ENCODE results near the gene PHF21A.
"Not testable (repeated sequence)": the region's sequence is repeated elsewhere in the genome, so short reads cannot be mapped to it uniquely, and the experiment has no call there.

PHF21A gene

DNA sequence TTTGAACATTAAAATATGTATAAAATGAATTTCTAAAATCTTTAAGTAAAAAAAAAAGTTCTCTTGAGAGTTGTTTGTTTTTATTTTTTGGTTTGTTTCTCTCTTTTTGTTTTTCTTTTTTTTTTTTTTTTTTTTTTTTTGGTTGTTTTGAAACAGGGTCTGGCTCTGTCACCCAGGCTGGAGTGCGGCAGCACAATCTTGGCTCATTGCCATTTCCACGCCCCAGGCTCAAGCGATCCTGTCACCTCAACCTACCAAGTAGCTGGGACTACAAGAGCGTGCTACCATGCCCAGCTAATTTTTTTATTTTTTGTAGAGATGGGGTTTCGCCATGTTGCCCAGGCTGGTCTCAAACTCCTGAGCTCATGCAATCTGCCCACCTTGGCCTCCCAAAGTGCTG, 139.4 kb downstream of the PHF21A start:
- DNase-seq, result not testable (repeated sequence)

DNA sequence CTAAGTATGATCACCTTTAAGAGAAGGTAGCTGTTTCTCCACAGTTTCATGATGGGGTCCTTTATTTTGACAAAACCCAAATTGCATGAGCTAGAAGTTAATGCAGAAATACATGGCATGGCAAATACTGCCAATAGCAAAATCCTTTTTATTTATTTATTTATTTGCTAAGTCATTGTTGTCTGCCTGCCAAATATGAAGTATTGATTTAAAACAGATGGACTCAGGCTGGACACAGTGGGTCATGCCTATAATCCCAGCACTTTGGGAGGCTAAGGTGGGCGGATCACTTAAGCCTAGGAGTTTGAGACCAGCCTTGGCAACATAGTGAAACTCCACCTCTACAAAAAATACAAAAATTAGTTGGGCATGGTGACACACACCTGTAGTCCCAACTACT, 146.4 kb downstream of the PHF21A start:
- DNase-seq, result no peak

DNA sequence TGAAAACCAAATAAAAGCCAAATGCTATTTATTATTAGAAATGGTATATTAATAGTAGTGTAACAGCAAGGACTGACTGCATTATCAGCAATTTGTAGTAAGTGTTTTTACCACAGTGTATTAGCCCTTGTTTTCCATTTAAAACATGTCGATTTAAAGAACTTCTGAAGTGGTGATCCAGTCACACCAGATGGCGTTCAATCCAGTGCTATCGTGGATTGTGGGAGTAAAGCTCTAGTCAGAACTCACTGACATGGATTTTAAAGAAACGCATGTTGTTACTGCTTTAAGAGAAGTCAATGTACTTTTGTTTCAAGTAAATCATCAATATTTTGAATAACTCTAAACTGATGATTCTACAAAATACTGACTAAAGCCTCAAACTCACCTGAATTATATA, 147.7 kb downstream of the PHF21A start:
- no peak for DNase-seq

DNA sequence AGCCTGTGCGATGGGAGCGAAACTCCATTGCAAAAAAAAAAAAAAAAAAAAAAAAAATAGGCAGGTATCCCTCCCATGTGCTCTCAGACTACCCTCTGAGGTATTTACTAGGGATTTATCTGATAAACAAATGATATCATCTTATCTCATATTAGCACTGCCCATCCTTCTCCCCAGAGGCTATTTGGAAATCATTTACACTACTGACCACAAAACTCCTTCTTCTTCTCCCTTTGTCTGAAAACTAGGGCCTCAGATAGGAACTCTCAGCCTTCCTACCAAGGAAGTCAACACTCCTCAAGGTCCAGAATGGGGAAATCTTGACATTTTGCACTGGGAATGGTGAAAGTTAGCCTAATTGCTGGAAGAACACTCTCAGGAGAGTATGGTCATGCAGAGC, 152.4 kb downstream of the PHF21A start:
- DNase-seq, result no peak

DNA sequence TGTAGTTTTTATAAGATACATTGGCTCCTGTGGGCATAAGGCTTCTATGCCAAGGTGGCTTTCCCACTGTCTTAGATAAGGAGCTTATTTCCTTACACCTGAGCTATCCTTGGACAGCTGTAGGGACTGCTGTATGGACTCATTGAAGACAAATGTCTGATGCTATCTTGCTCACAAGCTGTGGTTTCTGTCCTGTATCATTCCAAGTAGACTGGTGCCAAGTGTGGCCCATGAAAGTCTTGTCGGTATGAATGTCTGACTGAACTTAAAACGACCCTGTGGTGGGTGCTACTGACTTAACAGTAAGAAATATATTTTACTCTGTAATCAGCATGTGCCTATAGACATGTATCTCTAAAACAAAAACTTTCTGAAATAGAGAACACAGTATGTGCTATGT, 153.7 kb downstream of the PHF21A start:
- no peak for DNase-seq

DNA sequence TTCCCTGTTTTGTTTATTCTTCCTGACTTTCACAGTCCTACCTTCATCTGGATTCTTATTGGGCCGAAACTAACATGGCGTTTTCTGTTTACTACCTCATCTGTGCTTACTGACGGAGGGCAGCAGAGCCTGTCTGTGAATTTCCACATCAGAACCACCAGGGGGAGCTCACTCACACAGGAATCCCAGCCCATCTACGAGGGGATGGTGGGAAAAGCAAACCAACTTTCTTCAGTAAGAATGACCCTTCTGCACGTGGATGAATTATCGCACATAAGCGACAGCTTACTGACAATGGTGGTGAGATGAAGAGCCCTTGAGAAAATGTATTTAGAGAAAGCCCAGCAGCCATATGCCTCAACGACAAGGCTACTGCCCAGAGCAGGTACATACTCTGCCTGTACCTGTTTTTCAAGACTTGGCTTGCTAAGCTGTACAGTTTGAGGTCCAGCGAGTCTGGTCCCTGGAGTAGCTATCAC, 156.3 kb downstream of the PHF21A start:
- peak; percentile 42 for DNase-seq

DNA sequence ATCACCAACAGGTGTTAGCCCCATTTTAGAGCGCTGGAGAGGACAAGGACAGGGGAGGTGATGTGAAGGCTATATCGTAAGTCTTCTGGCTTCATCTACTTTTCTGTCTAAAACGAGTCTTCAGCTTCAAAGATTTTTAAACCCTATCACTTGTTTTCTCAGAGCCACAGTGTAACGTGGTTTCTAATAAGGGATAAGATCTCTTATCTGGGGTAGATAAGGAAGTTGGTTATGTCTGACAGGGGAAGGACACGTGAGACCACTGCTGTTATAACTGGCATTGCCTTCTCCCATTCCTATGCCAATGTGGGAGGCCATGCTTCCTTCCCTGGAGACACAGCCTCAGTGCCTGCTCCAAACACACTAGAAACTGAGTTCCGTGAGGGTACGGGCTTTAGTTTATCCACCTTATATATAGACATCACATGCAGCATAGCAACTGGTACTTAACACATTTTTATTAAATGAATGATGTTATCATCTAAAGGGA, 159.5 kb downstream of the PHF21A start:
- no peak for DNase-seq

DNA sequence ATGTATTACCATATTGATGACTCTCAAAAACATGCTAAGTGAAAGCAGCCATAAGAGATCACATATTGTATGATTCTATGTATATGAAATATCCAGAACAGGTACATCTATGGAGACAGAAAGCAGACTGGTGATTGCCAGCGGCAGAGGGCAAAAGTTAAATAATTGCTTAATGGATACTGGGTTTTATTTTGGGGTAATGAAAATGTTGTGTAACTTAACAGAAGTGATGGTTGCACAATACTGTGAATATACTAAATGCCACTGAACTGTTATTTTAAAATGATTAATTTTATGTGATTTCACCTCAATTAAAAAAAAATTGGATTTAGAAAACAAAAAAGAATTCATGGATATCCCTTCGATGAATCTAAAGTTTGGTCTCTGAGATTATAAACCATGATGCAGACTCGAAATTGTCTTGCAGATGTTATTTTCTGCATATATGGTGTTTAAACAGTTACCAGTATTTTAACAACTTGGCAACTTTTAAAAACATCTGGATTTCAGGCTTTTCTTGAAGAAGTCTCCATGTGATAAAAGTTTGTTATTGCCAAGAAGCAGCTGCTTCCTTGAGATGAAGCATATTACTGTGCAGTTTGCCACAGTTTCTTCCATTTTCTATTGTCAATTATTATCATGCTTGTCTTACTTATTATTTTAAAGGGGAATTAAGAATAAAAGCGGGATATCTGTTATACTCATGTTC, 160.7 kb downstream of the PHF21A start:
- no peak for DNase-seq

DNA sequence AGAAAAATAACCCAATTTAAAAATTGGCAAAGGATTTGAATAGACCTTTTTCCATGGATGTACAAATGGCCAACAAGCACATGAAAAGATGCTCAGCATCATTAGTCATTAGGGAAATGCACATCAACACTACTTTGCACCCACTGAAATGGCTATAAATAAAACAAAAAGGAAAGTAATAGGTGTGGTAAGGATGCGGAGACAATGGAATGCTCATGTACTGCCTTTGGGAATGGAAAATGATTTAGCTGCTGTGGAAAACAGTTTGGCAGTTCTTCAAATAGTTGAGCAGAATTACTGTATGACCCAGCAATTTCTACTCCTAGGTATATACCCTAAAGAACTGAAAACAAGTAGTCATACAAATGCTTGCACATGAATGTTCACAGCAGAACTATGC, 161.4 kb downstream of the PHF21A start:
- DNase-seq, result no peak

DNA sequence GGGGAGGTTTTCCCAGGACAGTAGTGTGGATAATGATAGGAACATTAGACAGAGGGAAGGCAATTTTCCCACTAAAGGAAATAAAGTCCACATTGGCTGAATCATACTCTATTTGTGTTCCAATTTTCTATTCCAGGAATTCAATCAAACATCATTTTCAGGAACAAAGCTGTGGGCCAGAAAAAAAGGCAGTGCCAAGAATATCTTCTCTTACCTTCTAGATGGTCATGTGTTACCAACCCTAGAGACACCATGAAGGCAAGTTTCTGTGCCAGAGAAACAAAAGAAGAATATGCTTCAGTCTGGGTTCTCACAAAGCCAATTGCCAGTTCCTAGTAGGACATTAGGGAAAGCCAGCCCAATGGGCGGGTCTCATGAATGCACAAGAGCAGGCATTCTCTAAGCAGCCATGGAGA, 171.3 kb downstream of the PHF21A start:
- DNase-seq, result no peak

DNA sequence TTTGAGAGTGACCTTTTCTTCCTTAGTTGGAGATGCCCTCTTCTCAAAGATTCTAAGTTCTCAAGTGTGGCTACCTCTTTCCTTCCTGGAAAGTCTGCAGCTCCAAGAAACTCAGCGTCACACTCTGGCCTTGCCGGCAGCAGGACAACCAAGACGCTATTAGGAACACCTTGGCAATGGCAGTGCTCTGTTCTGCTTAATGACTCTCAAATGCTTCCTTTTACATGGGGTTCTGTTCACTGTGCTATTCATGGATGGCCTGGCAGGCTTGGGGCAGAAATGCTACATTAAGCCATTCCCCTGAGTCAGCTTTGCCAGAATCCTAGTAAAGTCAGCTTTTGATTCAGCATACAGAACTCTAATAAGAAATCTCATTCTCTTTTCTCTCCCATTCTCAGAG, 172.9 kb downstream of the PHF21A start:
- DNase-seq, result no peak

DNA sequence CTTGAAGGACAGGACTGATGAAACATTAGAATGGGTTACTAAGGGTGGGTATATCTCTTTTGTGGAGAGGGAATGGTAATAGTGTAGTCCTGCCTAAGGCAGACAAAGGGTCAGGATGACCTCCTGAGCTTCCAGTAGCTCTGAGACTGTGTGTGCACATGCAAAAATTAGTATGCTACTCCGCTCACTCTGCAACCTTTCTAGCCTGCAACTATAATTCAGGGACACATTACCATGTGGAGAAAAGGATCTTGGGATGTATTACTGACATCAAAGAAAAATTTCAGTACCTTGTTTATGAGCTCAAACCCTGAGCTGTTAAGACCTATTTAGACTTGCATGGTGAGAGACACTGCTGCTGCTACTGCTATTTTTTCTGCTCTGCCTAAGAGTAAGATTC, 173.4 kb downstream of the PHF21A start:
- DNase-seq, result no peak

DNA sequence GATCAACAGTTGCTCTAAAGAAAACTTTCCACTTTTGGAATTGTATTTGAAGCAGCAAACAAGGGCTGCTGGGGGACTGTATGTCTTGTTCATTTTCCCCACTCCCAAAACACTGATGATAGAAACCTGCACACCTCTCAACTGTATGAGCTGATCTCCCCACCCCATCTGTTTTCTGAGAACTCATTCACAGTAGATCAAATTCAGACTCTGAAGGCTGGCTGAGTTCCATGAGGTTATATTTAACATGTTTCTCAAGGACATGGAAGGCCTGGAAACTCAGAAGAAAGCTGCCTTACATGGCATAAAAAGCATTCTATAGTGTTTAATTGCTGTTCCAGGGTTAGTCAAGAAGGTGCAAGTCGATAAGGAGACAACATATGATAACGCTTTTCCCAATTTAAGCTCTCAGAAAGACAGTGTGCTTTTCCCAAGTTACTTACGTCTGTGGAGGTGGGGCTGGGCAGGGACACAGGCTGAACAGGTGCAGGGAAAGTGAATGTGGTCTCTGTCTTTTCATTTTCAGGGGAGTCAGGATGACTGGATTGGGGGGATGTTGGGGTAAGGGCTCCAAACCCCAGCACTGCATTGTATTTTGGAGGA, 175.8 kb downstream of the PHF21A start:
- no peak for DNase-seq

DNA sequence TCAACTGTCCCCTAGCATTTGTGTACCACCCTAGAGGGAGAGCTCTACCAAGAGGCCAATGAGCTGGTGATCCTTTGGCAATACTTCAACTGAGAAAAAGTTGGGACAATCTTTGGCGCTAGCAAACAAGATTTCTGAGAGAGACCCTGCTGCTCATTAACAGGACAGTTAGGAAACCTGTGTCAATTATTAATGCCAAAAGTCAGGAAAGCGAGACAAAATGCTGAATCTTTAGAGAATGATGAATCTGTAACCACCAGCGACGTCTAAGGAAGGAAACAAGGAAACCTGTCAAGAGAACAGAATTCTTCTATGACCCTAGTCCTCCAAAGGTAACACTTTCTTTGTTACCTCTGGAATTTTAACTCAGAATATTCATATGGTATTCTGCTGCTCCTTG, 178.9 kb downstream of the PHF21A start:
- DNase-seq, result no peak

DNA sequence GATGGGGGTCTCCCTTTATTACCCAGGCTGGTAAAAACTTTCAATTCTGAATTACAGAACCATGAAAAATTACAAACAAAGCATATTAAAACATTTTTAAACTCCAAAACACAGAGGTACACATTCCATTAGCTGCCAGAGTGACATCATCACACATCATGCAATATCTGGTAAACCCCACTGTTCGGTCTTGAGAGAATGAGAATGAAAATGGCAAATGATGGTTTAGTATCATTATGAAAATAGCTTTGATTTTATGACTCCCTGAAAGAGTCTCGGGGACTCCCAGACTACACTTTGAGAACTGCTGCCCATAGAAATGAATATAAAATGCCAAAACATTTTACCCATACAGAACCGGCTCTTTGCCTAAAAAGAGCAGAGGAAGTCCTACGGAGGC, 180.0 kb downstream of the PHF21A start:
- no peak for DNase-seq

DNA sequence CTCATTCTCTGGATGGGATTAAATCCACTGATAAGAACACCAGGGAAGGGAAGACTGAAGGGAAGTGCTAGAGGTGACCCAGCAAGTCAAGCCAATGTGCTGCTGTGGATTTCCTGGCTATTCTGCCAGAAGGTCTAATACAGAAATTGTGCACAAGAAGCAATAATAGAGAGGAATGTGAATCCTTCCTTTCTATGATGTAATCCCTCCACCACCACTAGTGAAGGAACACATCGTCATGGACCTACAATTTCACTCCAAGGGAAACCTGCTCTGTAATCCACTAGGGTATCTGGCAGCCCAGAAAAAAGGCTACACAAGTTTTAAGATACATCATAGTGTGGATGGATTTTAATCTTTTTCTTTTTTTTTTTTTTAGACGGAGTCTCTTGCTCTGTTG, 181.4 kb downstream of the PHF21A start:
- DNase-seq, result no peak

DNA sequence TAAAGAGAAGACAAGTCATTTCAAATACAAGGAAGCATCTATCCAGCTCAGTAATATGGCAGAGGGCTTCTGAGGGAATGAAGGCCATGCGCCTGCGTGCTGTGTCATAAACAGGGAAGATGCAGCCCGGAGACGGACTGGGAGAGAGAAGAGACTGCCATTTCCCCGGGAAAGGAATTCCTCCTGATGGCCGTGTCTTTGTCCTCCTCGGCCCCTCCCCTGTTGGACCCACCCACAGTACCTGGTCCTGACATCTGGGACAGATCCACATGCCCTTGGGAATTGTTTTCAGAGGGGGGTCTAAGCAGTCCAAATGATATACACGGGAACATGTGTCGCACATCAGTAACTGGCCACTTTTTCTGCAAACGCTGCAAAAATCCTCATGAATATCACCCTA, 183.3 kb downstream of the PHF21A start:
- no peak for DNase-seq

DNA sequence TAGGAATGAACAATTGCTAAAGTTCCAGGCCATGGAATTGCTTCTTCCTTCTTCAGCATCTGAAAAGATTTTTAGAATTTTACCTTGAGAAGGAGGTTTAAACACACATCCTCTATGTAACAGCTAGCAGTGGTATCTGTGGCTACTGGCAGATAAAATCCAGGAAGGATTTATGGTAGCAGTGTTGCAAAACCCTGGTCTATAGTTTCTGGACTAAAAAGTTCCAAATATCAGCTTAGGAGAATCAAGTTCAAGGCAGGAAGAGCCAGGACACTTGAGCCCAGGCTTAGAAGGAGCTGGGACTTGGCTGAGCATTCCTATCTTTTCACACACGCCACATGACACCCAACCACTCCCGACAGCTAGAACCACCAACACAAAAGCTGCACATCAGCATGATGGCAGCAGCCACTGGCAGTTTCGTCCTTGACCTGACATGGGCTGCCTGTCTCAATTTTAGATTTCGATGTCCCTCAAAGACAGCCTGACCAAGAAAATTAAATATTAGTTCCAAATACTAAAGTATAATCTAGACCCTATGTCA, 184.7 kb downstream of the PHF21A start:
- no peak for DNase-seq

DNA sequence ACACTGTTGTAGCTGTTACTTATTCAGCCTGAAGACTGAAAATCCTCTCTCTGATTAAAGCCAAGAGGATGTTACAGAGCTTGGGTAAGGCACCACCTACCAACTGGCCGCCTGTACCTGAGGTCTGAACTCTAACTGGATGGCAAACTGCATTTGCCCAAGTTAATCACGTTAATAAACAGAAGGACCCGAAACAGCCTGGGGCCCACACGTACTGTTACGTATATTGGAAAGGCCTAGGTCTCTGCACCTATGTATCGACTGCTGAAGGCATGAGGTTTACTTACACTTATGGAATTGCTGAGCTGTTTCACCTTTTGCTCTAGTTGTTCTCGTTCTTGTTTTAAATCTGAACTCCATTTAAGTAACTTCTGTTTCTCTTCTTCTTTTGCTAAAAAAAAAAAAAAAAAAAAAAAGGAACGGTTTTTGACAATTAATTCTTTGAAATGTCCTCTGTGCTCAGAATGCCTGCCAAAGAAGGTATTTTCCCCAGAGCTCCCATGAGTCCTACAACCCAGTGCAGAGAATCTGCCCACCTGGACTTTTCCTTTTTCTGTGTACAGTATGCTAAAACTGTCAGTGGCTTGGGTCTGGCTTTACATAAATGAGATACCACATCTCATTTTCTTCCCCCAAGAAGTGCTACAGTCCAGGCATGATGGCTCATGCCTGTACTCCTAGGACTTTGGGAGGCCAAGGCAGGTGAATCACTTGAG, 185.7 kb downstream of the PHF21A start:
- no peak for DNase-seq

DNA sequence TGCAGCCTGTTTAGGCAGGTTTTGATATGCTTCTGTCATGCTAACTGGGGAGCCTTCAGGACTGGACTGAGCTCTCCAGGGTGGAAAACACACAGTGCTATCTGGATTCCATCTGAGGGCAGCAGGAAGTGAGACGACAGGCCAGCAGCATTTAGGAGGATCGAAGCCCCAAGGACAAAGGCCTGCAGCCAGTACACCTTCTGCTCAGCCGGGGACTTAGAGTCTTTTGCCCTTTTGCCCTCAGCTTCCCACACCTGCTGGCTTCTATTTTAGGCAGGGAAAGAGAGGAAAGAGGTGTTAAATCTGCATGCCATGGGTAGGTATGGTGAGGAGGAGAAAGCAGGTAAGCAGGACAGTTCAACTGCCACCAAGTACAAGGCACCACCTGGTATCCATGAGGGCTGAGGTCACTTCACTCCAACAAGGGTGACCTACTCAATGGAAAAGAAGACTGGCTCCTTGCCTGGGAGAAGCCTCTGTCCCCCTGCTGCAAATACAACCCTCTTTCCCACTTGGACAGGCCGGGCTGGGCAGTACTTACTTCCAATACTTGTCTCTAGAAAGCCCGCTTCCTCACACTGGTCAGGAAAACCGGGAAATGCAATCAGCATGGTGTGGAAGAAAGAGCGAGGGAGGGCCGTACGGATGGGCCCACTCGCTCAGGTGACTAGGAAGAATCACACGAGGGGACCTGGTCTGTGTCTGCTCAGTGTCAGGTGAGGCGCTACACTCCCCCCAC, 186.5 kb downstream of the PHF21A start:
- DNase-seq, result no peak

DNA sequence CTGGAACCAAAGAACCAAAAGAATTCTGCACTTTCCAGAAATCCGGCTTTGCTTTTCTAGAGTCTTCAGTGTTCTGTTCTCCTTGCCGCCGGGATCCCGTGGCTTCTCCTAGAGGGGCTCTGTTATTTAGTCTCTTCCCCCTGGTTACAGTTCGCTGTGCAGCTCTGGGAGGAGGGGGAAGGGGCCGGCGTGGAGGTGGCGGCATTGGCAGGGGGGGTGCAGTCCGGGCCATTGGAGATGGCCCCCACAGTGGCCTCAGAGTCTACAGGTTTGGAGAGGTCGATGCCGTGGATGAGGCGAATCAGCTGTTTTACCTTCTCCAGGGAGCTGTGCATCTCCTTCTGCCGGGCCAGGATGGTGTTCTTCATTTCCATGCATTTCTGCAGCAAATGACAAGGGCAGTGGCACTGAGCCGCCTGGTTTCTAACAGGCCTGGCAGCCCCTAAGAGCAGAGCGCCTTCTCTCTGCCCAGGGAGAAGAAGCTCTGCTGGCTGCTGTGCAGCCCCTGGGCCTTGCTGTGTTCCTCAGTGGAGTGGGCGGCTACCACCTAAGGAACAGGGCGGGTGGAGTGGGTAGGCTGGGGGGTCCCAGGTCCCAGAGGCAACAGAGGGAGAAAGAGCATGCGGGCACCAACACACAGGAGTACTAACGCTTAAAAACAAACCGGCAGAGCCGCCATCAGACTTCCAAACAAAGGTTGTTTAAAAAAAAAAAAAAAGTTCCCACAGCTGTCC, 187.2 kb downstream of the PHF21A start:
- DNase-seq, result no peak

DNA sequence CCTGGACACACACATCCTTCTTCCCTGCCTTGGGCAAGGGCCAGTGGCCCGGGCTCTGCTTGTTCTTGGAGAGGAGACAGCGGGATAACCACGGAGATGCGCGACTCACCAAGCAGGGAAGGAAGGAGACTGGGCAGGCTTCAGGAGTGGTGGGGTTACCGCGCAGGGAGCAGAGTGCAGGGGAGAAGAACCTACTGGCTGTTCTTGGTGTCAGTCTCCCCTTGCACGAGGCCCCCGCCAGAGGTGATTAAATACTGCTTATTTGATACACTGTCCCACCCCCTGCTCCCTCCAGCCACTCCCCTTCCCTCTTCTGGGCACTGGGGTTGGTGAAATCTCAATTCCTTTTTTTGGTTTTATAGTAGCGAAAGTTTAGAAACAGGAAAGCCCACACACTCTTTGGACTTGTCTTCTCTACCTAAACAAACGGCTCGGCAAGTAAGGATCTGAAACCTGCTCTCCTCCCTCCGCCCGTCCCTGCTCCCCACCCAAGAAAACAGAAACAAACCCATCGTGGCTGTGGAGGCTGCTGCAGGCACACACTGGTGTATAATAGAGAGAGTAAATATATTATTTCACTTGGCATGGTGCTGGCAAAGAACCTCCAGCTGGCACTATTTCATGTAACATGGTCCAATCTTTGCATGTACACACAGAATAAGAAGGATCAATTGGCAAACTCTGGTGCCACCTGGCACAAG, 188.0 kb downstream of the PHF21A start:
- no peak for DNase-seq

Measured in stimulated activated CD4-positive, alpha-beta T cell treated with anti-CD3 and anti-CD28 coated beads, Interleukin-4, amount 100 ng/mL, for 1 hour (primary cell).